Stimulated activated CD4-positive, alpha-beta T cell treated with anti-CD3 and anti-CD28 coated beads, Interleukin-4, amount 100 ng/mL, for 1 hour (primary cell): ENCODE measurements around the gene BMP6.

Experiments
- DNase-seq: peaks from one replicate; pipeline ENCODE4 v3.0.0-alpha.2; 2020

BMP6 gene

DNA sequence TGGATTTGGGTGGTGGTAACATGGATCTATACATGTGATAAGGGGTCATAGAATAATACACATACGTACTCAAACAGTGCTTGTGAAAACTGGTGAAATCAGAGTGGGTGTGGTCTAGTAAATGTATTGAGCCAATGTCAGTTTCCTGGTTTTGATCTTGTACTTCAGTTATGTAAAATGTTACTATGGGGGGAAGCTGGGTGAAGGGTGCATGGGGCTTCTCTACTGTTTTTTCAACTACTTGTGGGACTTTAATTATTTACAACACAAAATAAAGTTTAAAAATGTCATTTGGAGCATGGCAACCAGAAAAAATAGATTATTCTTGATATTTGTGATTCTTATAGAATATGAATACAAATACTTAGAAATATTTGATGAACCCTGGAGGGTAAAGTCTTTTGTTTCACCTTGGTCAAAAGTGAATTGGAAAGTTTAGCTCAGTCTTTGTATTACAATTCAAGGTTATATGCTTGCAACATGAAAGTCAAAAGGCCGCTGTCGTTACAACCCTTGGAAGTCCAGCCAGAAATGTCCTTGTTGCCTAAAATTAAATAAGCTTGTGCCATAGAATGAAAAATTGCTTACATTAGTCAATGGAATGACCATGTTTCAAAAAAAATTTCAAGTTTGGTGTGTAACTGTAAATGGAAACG lies 110.6 kb downstream of the BMP6 start:
- no peak for DNase-seq

GRCh38 chr6:7841781-7842468 lies 116.0 kb downstream of the BMP6 start:
- DNase-seq = no peak

- DNase-seq = no peak
Measured at GRCh38 chr6:7846966-7847818, 121.3 kb downstream of the BMP6 start.

DNA sequence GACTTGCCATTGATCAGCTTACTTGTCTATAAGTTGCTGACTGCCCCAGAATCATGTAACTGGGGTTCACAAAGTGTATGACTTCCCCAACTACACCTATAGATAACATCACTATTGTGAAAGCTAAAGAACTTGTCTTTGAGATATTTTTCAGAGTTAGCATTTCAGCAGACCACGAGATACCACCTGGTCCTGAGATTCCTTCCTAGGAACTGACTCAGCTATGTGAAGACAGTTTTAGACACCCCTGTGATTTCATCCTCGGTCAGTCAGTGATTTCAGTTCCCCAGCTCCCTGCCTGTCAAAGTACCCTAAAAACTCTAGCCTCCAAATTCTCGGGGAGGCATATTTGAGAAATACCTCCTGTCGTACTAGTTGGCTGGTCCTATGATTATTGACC lies 122.3 kb downstream of the BMP6 start:
- DNase-seq = no peak

- DNase-seq = no peak
Measured at GRCh38 chr6:7851780-7852179, 125.9 kb downstream of the BMP6 start.

DNA sequence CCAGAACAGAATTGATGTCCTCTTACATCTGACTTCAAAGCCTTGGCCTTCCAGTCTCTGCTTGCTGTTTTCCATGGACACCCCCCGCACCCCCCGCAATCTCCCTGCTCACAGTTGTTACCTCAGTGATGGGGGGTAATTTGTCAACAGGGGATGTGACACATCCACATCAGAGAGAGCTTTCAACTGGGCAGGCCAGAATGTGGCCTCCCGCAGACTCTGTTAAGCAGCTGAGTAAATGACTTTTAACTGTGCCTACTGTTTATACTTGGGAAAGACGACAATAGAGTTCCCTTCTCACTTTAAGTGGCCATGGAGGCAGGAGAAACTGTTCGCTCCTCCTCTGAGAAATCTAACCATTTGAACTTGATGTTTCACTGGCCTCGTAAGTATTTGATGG lies 133.7 kb downstream of the BMP6 start:
- no peak for DNase-seq

- no peak for DNase-seq
Measured at GRCh38 chr6:7865781-7866180, 139.9 kb downstream of the BMP6 start.

- DNase-seq = no peak
Measured at GRCh38 chr6:7866526-7866925, 140.6 kb downstream of the BMP6 start.

DNA sequence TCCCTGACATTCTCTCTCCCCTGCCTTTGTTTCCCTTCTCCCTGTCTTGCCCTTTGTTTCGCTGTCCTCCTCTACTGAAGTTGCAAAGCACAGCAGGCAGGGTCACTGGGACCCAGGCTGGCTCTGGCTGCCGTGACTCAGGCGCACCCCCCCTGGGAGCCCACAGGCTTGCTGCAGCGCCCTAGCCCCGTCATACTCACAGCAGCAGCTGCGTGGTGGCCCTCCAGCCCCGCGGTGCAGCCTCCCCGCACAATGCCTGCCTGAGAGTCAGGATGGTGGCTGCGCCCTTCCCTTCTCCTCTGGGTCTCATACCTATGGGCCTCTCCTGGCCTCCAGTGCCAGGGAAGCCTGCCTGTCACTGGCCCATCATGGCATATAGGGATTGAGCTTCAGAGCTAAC lies 143.0 kb downstream of the BMP6 start:
- DNase-seq = no peak

DNA sequence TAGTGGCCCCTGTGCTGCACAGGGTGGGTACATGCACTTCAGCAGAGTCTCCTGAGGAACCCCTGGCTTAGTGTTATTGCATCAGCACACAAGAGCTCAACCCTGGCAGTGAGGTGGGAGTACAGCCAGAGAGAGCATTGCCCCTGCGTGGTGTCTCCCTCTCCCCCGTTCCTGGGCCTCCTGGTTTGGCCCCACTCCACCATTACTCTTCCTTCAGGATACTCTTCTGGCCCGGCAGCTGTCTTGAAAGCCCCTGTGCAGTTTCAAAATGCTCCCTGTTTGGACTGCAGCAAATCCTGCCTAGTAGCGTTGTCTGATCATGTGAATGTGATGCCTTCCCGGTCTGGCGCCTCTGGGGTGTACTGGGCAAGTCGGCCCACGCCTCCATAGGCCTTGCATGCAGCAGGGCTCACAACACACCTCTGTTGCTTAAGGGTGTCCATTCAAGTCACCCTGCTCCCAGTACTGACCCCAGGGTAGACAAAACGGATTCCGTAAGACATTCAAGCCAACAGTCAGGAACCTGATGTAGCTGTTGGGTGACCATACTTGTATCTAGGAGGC lies 152.6 kb downstream of the BMP6 start:
- no peak for DNase-seq

DNA sequence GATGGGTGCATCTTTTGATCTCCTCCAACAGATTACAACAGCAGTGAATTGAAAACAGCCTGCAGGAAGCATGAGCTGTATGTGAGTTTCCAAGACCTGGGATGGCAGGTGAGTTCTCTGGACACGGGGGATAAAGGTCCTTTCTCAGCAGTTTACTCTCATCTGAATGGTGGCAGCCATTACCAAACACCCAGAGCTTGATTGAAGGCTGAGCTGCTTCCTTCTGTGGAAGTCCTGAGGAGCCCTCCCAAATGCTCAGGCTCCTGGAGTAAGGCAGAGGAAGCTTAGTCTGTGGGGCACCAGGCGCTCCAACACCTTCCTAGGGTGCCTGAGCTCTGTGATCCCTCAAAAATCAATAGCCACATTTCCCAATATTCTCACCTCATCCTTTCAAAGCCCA lies 153.1 kb downstream of the BMP6 start:
- no peak for DNase-seq

- no peak for DNase-seq
Measured at GRCh38 chr6:7879579-7879978, 153.7 kb downstream of the BMP6 start.

GRCh38 chr6:7879980-7880717 lies 154.2 kb downstream of the BMP6 start:
- no peak for DNase-seq

GRCh38 chr6:7880718-7881107 lies 154.8 kb downstream of the BMP6 start:
- DNase-seq = no peak

DNA sequence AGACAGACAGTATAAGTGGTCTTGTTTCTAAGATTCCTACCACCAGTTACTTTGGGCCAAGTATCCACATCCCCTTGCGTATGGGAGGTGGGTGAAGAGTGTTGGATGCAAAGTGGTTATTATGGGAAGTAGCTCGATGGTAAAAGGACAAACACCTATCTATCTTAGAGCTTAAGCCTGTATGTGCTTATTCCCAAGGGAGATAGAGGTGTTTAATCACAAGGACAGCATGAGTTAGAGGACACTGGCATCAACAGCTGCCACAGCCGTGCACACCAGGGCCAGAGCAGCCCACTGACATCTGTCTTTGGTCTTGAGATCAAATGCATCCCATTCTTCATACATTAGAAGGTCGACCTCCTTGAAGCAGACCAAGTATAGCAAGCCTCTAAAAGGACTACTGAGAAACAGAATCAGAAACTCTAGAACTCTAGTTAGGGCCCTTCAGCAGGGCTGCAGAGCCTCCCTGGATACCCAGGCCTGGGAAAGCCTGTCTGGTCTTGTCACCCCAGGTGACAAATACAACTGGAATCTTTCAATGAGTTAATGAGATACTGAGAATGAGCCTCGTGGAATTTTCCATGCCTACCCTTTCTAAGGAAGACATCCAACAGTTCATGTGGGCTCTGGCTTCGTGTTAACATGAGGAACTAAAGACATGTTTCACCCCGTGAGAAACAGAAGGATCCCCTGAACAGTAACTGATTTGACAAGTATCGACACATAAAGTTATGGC lies 156.0 kb downstream of the BMP6 start:
- DNase-seq = no peak

DNA sequence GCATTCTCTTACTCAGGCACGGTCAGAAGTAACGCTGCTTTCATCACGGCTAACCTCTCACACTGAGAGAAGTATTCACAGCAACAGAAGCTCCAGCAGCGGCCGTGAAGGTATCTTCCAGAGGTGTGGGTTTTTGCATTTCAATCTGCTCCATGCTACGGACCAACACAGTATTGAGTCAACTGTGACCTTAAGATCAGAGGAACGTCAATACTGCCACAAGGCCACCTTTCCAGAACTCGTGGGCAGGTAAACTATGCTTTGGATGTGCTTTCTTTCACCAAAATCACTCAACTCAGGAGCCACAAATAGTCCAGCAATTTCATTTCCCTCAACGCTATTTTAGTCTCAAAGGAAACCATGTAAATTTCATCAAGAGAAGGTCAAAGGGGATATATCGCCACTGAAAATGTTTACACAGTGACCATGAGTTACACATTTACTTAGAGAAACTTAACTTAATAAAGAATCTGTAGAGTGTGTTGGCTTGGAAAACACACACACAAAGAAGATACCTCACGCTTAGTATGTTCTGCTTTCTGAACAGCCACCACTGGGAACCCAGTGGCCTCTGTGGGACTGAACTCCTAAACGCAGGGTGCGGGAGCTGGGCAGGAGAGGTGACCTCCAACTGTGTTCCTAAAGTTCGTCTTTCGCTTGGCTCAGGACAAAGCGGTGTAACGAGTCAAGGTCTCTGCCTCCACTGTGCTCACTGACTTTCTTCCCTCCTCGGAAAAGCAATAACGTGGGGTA lies 156.8 kb downstream of the BMP6 start:
- no peak for DNase-seq

GRCh38 chr6:7883381-7883780 lies 157.5 kb downstream of the BMP6 start:
- no peak for DNase-seq

DNA sequence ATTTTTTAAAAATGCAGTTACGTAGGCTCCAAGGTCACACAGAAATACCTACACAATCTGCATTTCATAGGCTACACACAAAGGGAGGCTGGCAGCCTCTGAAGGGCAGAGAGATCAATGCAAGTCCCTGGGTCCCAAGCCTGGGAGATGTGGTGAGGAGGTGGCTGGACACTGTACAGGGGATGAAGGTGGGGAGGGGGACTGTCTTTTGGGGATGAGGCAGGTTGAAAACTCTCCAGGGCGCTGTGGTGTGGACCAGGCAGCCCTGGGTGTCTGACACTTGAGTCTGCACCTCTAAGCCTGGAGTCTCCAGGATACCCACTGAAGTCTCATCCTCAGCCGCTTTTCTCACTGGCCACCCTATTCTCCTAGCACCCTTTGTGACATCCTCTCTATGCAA lies 160.2 kb downstream of the BMP6 start:
- DNase-seq = no peak

- DNase-seq = no peak
Measured at GRCh38 chr6:7887278-7887991, 161.5 kb downstream of the BMP6 start.

- DNase-seq = no peak
Measured at GRCh38 chr6:7888587-7889357, 162.9 kb downstream of the BMP6 start.
